ENCODE data around the gene CDHR5.

The CDHR5 gene

DNA sequence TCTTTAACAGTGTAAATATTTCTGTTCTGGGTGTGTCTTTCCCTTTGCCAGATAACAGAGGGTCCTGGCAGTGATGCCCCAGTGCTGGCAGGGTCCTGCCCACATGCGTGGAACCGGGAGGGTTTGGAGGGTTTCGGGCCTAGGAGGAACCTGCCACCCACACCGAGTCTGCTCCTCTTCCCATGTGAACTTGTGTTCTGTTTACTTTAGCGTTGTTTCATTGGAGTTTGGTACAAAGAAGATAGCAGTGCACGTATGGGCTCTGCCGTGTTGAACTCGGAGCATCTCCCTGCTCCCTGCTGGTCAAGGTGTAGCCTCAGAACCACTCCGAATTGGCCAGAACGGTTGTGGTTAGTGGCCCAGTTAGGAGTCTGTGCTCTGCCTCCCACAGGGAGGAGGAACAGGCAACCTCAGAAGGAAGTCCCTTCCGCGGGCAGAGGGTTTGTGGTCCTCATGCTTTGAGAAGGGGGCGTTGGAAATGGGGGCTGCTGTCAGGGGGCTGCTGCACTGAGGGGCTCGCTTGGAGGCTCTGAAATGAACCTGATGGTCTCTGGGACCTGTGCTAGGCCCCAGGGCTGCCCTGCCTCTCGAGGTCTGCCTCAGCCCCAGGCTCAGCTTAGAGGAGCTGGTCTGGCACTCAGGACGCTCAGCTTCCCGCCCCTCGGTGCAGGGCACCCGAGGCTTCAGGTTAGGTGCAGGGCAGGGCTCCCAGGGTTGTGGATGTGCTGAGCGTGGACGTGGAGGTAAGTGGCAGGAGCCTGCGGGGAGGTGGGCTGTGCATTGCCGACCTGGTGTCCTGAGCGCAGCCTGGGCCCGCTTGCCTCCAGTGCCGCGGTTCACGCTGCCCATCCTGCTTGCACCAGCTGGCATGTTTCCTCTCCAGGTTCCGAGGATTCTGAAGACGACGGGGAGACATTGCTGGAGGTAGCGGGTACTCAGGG, 38.1 kb downstream of the CDHR5 start:
- peaks cover 71% of the 10 kb centered on the region for H3K79me2 ChIP-seq (ENCODE audit: insufficient read depth, low read length)
- H3K4me2 ChIP-seq (ENCODE audit: insufficient read depth, low read length), result no peak overlapping the region
- TF ChIP-seq, protein P1, sequence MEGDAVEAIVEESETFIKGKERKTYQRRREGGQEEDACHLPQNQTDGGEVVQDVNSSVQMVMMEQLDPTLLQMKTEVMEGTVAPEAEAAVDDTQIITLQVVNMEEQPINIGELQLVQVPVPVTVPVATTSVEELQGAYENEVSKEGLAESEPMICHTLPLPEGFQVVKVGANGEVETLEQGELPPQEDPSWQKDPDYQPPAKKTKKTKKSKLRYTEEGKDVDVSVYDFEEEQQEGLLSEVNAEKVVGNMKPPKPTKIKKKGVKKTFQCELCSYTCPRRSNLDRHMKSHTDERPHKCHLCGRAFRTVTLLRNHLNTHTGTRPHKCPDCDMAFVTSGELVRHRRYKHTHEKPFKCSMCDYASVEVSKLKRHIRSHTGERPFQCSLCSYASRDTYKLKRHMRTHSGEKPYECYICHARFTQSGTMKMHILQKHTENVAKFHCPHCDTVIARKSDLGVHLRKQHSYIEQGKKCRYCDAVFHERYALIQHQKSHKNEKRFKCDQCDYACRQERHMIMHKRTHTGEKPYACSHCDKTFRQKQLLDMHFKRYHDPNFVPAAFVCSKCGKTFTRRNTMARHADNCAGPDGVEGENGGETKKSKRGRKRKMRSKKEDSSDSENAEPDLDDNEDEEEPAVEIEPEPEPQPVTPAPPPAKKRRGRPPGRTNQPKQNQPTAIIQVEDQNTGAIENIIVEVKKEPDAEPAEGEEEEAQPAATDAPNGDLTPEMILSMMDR (IDR thresholded peaks at IDR 0.05; ENCODE audit: borderline replicate concordance, extremely low read depth, low read length, poor library complexity, severe bottlenecking), result no peak
- no peak for TF ChIP-seq EZH2 (IDR thresholded peaks at IDR 0.05; ENCODE audit: borderline replicate concordance, low read depth, low read length, severe bottlenecking)
- H3K9ac ChIP-seq (ENCODE audit: low read depth, low read length), result no peak overlapping the region
- H3K9me3 ChIP-seq (ENCODE audit: insufficient read depth, low read length, severe bottlenecking), result no peaks in the 10 kb centered on the region
- peaks cover 86% of the 10 kb centered on the region for H3K36me3 ChIP-seq (ENCODE audit: insufficient read depth, low read length)
- H4K20me1 ChIP-seq (ENCODE audit: insufficient read depth, low read length), result peaks cover 64% of the 10 kb centered on the region
- no peak for DNase-seq
- no peak; the same call in 2 of the 3 replicates for ATAC-seq (ENCODE audit: insufficient read depth, low read depth)
- no peaks in the 10 kb centered on the region for H3K27me3 ChIP-seq (ENCODE audit: insufficient read depth, low read length, poor library complexity)
- no peak overlapping the region for H3K4me3 ChIP-seq (ENCODE audit: low read depth in 1 of 2, low read length in 2 of 2)
- no peak overlapping the region for H2AFZ ChIP-seq (ENCODE audit: low read depth, low read length)
- no peaks in the 10 kb centered on the region for H3K4me1 ChIP-seq (ENCODE audit: insufficient read depth, low read length)
- no peak overlapping the region for H3K27ac ChIP-seq (ENCODE audit: low read length)

DNA sequence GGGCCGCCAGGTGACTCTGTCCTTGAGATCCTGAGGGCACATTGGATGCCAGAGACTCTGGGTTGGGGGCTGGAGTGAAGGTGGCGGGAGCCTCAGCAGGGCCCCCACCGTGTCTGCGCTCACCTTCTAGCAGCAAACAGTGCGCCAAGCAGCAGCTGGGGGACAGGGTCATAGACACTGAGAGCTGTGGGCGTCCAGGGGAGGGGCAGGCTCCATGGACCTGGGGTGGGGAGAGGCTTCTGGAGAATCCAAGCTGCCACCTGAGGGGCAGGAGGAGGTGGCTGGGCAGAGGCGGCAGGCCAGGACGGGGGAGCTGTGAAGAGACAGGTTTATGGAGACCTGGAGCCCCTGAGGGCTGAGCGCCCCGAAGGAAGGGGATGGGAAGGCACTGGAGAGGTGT, 40.5 kb downstream of the CDHR5 start:
- ATAC-seq (ENCODE audit: insufficient read depth, low read depth), result no peak; the same call in 2 of the 3 replicates
- no peak overlapping the region for H3K4me2 ChIP-seq (ENCODE audit: insufficient read depth, low read length)
- peaks cover 81% of the 10 kb centered on the region for H3K36me3 ChIP-seq (ENCODE audit: insufficient read depth, low read length)
- peaks cover 83% of the 10 kb centered on the region for H3K79me2 ChIP-seq (ENCODE audit: insufficient read depth, low read length)
- H3K27me3 ChIP-seq (ENCODE audit: insufficient read depth, low read length, poor library complexity), result no peaks in the 10 kb centered on the region
- H4K20me1 ChIP-seq (ENCODE audit: insufficient read depth, low read length), result peaks cover 72% of the 10 kb centered on the region
- H3K9ac ChIP-seq (ENCODE audit: low read depth, low read length), result no peak overlapping the region
- no peak overlapping the region for H3K4me3 ChIP-seq (ENCODE audit: low read depth in 1 of 2, low read length in 2 of 2)
- no peak for DNase-seq
- peaks cover 12% of the 10 kb centered on the region for H3K4me1 ChIP-seq (ENCODE audit: insufficient read depth, low read length)
- H3K27ac ChIP-seq (ENCODE audit: low read length), result no peak overlapping the region
- TF ChIP-seq, protein P1 (IDR thresholded peaks at IDR 0.05; ENCODE audit: borderline replicate concordance, extremely low read depth, low read length, poor library complexity, severe bottlenecking), result no peak
- no peak for TF ChIP-seq EZH2 (IDR thresholded peaks at IDR 0.05; ENCODE audit: borderline replicate concordance, low read depth, low read length, severe bottlenecking)
- no peak overlapping the region for H2AFZ ChIP-seq (ENCODE audit: low read depth, low read length)
- no peaks in the 10 kb centered on the region for H3K9me3 ChIP-seq (ENCODE audit: insufficient read depth, low read length, severe bottlenecking)

DNA sequence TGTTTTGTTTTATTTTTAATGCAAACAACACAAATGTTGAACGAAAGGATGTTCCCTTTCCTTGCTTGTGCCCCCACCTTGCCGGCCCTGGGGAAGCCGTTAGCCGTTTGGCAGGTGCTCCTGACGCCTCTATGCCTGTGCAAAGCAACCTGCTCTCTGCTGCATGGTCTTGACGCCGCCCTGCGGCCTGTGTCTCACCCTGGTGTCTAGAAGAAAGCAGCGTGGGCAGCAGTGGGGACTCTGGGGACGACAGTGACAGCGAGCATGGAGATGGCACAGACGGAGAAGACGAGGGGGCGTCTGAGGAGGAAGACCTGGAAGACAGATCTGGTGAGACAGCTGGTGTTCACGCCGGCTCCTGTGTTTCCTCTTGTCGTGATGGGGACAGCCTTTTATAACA, 43.0 kb downstream of the CDHR5 start:
- H3K4me2 ChIP-seq (ENCODE audit: insufficient read depth, low read length), result no peak overlapping the region
- H3K36me3 ChIP-seq (ENCODE audit: insufficient read depth, low read length), result peaks cover 79% of the 10 kb centered on the region
- no peaks in the 10 kb centered on the region for H3K27me3 ChIP-seq (ENCODE audit: insufficient read depth, low read length, poor library complexity)
- H4K20me1 ChIP-seq (ENCODE audit: insufficient read depth, low read length), result peaks cover 80% of the 10 kb centered on the region
- H3K4me3 ChIP-seq (ENCODE audit: low read depth in 1 of 2, low read length in 2 of 2), result no peak overlapping the region
- H3K79me2 ChIP-seq (ENCODE audit: insufficient read depth, low read length), result peaks cover 89% of the 10 kb centered on the region
- H3K9me3 ChIP-seq (ENCODE audit: insufficient read depth, low read length, severe bottlenecking), result no peaks in the 10 kb centered on the region
- no peak overlapping the region for H2AFZ ChIP-seq (ENCODE audit: low read depth, low read length)
- peaks cover 33% of the 10 kb centered on the region for H3K4me1 ChIP-seq (ENCODE audit: insufficient read depth, low read length)
- no peak overlapping the region for H3K9ac ChIP-seq (ENCODE audit: low read depth, low read length)
- TF ChIP-seq, protein P1 (IDR thresholded peaks at IDR 0.05; ENCODE audit: borderline replicate concordance, extremely low read depth, low read length, poor library complexity, severe bottlenecking), result no peak
- no peak for TF ChIP-seq EZH2 (IDR thresholded peaks at IDR 0.05; ENCODE audit: borderline replicate concordance, low read depth, low read length, severe bottlenecking)
- H3K27ac ChIP-seq (ENCODE audit: low read length), result no peak overlapping the region
- DNase-seq (no peak), ATAC-seq (ENCODE audit: insufficient read depth, low read depth) (no peak)
